ENCODE data around the gene SLC25A1. TPM values are rescaled to one million over a fixed set of nuclear protein-coding genes. Genes with fewer than 3 reads are reported as not detected.

The SLC25A1 gene
- total RNA-seq, 1 experiment from 2014 or later, result 151 TPM

DNA sequence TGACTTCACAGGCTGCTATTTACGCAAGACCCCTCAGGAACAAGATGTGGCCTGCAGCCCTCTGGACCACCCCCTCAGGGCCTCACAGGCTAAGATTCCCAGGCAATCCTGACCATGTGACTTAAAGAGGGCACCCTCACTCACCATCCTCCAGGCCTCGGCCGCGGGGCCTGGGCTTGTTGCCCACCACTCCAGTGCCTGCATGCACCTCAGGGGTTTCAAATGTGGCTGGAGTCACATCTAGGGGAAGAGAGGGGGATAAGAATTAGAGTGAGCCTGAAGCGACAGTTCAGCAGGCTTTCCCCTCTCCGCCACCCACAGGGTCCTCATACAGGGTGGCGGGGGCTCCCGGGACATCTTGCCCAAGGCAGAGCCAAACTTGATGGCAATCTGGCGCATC, 36.1 kb downstream of the SLC25A1 start:
- Mint-ChIP-seq H3K9me3 (no peaks in the 10 kb centered on the region; a peak in 1 of 5 replicates), H3K4me3 (peak overlapping the region; percentile 44 to 99; a peak in 3 of 5 replicates), H3K36me3 (ENCODE audit: insufficient read depth in 1 of 3, low read depth in 3 of 3) (peaks cover 12 to 48% (median 40%) of the 10 kb centered on the region in 3 experiments; a peak in 6 of 7 replicates), H3K4me1 (peaks cover 13 to 21% of the 10 kb centered on the region in 2 experiments), H3K27me3 (ENCODE audit: low read depth) (peaks cover 15% of the 10 kb centered on the region), H3K27ac (no peak overlapping the region)
- H2BK12ac ChIP-seq (ENCODE audit: insufficient read length, low read depth, low read length), result no peak overlapping the region
- H2AFZ ChIP-seq (ENCODE audit: low read length), result no peak overlapping the region
- no CpG with 5 or more reads among the region's 9 CpGs for WGBS (ENCODE audit: extremely low coverage, insufficient read length, low lambda C conversion rate)
- H4K8ac ChIP-seq (replicated peaks; ENCODE audit: insufficient read length, low read depth, low read length), result no peak overlapping the region
- H2BK15ac ChIP-seq (ENCODE audit: low read depth, low read length), result no peak overlapping the region
- H4K5ac ChIP-seq (ENCODE audit: insufficient read length, low read depth, low read length), result no peak overlapping the region
- peaks cover 6% of the 10 kb centered on the region for H3K23me2 ChIP-seq (ENCODE audit: insufficient read length, low read depth, low read length, poor library complexity, severe bottlenecking)
- no peak overlapping the region for H3K23ac ChIP-seq (ENCODE audit: insufficient read length, low read depth, low read length)
- no peak overlapping the region for H3K4ac ChIP-seq (ENCODE audit: low read depth, low read length)
- H3K27me3 ChIP-seq (ENCODE audit: insufficient read depth, low read length), result peaks cover 3% of the 10 kb centered on the region; the same call in 1 of the 2 replicates
- H3K79me2 ChIP-seq (ENCODE audit: insufficient read depth, low read length), result peaks cover 3% of the 10 kb centered on the region; the same call in 1 of the 2 replicates
- no peak overlapping the region for H2BK120ac ChIP-seq (ENCODE audit: low read depth, low read length, poor library complexity, severe bottlenecking)
- H4K20me1 ChIP-seq (ENCODE audit: control insufficient read depth, insufficient read depth, insufficient read length), result no peaks in the 10 kb centered on the region
- H2BK20ac ChIP-seq (ENCODE audit: low read depth, low read length, poor library complexity, severe bottlenecking), result no peak overlapping the region
- TF ChIP-seq, protein P1, sequence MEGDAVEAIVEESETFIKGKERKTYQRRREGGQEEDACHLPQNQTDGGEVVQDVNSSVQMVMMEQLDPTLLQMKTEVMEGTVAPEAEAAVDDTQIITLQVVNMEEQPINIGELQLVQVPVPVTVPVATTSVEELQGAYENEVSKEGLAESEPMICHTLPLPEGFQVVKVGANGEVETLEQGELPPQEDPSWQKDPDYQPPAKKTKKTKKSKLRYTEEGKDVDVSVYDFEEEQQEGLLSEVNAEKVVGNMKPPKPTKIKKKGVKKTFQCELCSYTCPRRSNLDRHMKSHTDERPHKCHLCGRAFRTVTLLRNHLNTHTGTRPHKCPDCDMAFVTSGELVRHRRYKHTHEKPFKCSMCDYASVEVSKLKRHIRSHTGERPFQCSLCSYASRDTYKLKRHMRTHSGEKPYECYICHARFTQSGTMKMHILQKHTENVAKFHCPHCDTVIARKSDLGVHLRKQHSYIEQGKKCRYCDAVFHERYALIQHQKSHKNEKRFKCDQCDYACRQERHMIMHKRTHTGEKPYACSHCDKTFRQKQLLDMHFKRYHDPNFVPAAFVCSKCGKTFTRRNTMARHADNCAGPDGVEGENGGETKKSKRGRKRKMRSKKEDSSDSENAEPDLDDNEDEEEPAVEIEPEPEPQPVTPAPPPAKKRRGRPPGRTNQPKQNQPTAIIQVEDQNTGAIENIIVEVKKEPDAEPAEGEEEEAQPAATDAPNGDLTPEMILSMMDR (conservative IDR thresholded peaks at IDR 0.05), result no peak
- no peak for DNase-seq
- no peak overlapping the region for H3K4me2 ChIP-seq (ENCODE audit: insufficient read depth, insufficient read length, low read length)
- H3K27ac ChIP-seq (ENCODE audit: insufficient read length, low read depth, low read length), result no peak overlapping the region
- H3K56ac ChIP-seq (ENCODE audit: insufficient read length, low read depth, low read length), result no peak overlapping the region
- H3K4me1 ChIP-seq (ENCODE audit: insufficient read depth, low read length), result no peaks in the 10 kb centered on the region
- H3K14ac ChIP-seq (ENCODE audit: insufficient read depth, low read length), result no peak overlapping the region
- H3K18ac ChIP-seq (ENCODE audit: insufficient read length, low read depth, low read length), result no peak overlapping the region
- H3T11ph ChIP-seq (ENCODE audit: low read length), result no peak overlapping the region
- no peak overlapping the region for H3K9ac ChIP-seq (ENCODE audit: extremely low read depth, insufficient read length, low read length)
- H3K9me3 ChIP-seq (ENCODE audit: control insufficient read depth, low read depth, low read length), result no peaks in the 10 kb centered on the region
- no peaks in the 10 kb centered on the region for H3K79me1 ChIP-seq (ENCODE audit: insufficient read depth, low read depth, low read length, poor library complexity, severe bottlenecking)
- H2AK5ac ChIP-seq (ENCODE audit: insufficient read length, low read length), result no peak overlapping the region
- no peak overlapping the region for H4K91ac ChIP-seq (ENCODE audit: insufficient read length, low read depth, low read length)
- no peak overlapping the region for H2BK5ac ChIP-seq (ENCODE audit: insufficient read length, low read length)

All from H9 (cell line).